Omental fat pad (tissue), 4 donors: ENCODE results near the gene PDE7B. TPM values are rescaled to one million over a fixed set of nuclear protein-coding genes. Genes with fewer than 3 reads are reported as not detected.

Experiments used
- ATAC-seq: fragments of 150-250 bp; one replicate; pipeline ENCODE4 v1.9.1; 2016; ENCODE audit warnings: mild to moderate bottlenecking, moderate library complexity; ENCODE audit not compliant: low FRiP score
- DNase-seq: peaks from one replicate; pipeline ENCODE4 v3.0.0-alpha.2; 2019; ENCODE audit warnings: low spot score
- total RNA-seq, 4 donors: library from RNA; depleted of rRNA; stranded (reverse); fragments of >200 nt; gene quantifications; one replicate each; pipeline ENCODE4 v1.1.0, GENCODE V29; 2016
- TF ChIP-seq, protein P1 (sequence below), 3 donors: fragments of 450-650 bp; IDR thresholded peaks; one replicate each; pipeline ENCODE4 v1.5.1; 2016 to 2017; ENCODE audit warnings: antibody characterized with exemption in 3 of 3, mild to moderate bottlenecking in 3 of 3, moderate library complexity in 2 of 3

Gene PDE7B
- total RNA-seq, 4 donors from 2014 or later = 7.3 to 15.0 (median 12.1) TPM

DNA sequence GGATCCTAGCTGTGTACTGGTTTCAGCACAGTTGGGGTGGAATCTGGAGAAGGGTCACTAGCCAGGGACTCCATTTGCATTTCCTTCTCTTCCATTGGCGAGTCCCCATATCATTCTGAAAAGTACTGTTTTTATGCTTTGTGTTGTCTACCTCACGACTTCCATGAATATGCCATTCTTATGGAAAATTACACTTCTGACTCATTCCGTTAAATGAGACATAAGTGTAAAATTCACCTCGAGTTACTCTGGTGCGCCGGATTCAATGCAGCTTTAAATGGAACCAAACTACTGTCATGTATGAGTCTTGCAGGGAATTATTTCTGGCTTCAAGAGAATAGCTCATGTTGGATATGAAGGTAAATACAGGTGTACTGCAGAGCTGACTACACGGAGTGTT lies 99.2 kb downstream of the PDE7B start:
- no peak for ATAC-seq
- TF ChIP-seq, protein P1, sequence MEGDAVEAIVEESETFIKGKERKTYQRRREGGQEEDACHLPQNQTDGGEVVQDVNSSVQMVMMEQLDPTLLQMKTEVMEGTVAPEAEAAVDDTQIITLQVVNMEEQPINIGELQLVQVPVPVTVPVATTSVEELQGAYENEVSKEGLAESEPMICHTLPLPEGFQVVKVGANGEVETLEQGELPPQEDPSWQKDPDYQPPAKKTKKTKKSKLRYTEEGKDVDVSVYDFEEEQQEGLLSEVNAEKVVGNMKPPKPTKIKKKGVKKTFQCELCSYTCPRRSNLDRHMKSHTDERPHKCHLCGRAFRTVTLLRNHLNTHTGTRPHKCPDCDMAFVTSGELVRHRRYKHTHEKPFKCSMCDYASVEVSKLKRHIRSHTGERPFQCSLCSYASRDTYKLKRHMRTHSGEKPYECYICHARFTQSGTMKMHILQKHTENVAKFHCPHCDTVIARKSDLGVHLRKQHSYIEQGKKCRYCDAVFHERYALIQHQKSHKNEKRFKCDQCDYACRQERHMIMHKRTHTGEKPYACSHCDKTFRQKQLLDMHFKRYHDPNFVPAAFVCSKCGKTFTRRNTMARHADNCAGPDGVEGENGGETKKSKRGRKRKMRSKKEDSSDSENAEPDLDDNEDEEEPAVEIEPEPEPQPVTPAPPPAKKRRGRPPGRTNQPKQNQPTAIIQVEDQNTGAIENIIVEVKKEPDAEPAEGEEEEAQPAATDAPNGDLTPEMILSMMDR (IDR thresholded peaks at IDR 0.05) = no peak

DNA sequence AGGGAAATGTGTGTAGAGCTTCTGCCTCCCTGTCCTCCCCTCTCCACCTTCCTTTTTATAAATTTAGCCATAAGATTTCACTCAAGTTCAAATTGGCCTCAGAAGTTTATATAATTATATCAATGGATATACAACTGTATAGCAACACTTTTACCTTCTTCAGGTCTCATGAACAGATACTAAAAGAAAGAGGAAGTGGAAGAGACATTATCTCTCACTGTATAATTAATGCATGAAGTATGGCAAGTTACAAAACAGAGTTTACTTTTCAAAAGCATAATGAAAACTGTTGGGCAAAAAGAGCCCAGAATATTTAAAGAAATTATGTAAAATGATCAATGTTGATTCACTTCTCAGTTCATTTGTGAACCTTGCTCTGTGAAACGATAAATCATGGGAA lies 99.7 kb downstream of the PDE7B start:
- DNase-seq (no peak), ATAC-seq (no peak)
- TF ChIP-seq, protein P1 (IDR thresholded peaks at IDR 0.05) = no peak

More for the DNA sequence above, 99.2 kb downstream of the PDE7B start:
- DNase-seq = no peak

DNA sequence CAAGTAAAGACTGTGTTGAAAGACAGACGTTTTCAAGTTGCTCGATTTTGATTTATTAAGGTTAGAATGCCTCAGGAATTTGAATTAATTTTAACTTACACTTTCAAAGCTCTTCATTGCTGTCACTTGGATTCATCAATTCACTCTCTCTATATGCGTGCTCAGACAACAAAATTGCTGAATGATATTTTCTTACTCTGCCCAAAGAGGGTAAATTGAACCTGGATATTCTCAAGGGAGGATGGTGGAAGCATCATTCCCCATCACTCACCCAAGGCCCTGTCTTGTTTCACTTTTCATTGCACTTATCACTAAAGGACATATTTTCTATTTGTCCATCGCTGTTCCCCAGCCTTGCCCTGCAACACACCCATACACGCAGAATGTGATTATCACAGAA lies 102.3 kb downstream of the PDE7B start:
- no peak for DNase-seq
- TF ChIP-seq, protein P1 (IDR thresholded peaks at IDR 0.05) = no peak

DNA sequence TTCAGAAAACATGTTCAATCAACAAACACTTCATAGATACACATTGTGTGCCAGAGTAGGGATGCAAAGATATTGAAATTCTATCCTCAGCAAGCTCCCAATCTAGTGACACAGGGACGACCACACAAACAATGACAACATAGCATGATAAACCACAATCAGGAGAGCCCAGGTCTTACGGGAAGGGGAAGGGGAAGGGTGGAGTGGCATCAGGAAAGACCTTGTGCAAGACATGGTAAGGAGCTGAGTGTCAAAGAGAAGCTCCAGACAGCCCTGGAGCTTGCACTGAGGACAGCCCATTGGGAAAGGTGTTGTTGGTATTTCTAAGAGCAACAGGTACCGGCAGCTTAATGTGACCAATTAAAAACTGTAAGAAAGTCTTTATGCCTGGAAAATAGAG lies 103.6 kb downstream of the PDE7B start:
- DNase-seq (no peak), ATAC-seq (no peak)
- TF ChIP-seq, protein P1 (IDR thresholded peaks at IDR 0.05) = no peak

More for the DNA sequence above, 102.3 kb downstream of the PDE7B start:
- no peak for ATAC-seq

DNA sequence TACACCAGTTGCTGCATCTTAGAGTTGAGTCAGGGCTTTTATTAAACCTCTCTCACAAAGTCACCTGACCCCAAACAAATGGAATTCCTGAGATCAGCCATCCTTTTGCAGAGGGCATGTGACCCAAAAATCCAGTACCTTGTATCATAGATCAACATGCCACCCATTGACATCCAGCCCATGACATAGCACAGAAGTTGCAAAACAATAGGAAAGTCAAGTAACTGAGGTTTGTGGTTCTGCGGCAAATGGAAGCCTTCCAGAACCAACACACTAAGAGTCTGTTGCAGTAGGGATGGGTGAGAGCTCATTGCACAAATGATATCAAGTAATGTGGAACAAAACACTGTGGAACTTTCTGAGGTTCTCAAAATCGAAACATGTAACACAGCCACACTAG lies 111.2 kb downstream of the PDE7B start:
- no peak for DNase-seq
- TF ChIP-seq, protein P1 (IDR thresholded peaks at IDR 0.05) = no peak
- ATAC-seq = no peak

DNA sequence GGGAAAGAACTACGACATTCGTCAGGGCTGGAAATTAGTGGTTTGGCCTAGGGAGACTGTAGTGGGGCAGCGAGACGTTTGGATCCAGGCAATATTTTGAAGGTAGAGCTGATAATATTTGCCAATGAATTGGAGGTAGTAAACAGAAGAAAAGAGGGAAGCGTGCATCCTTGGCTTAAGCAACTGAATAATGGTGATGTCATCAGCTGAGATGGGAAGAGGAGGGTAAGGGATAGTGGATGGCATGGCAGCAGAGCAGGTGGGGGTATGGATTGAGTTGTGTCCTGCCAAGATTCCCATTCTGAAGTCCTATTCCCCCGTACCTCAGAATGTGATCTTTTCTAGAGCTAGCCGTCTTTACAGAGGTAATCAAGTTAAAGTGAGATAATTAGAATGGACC lies 119.2 kb downstream of the PDE7B start:
- ATAC-seq (no peak), DNase-seq (no peak)
- TF ChIP-seq, protein P1 (IDR thresholded peaks at IDR 0.05) = no peak

DNA sequence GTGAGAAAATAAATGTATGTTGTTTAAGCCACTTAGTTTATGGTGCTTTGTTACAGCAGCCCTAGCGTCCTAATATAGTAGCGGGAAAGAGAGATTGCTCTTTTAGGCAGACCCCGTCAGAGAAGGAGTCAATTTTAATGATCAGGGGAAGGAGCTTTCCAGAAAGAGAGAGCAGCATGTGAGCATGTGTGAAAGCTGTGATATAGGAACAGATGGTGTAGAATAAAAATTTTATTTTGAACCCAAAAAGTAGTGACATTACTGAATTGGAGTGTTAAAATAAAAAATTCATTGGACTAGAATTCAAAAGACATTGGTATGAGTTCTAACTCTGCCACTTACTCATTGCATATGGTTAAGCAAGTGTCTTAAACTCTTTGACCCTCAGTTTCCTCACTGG lies 119.8 kb downstream of the PDE7B start:
- DNase-seq (no peak), ATAC-seq (no peak)
- TF ChIP-seq, protein P1 (IDR thresholded peaks at IDR 0.05) = no peak
